ENCODE data around the gene HOXB5.

HOXB5 gene

DNA sequence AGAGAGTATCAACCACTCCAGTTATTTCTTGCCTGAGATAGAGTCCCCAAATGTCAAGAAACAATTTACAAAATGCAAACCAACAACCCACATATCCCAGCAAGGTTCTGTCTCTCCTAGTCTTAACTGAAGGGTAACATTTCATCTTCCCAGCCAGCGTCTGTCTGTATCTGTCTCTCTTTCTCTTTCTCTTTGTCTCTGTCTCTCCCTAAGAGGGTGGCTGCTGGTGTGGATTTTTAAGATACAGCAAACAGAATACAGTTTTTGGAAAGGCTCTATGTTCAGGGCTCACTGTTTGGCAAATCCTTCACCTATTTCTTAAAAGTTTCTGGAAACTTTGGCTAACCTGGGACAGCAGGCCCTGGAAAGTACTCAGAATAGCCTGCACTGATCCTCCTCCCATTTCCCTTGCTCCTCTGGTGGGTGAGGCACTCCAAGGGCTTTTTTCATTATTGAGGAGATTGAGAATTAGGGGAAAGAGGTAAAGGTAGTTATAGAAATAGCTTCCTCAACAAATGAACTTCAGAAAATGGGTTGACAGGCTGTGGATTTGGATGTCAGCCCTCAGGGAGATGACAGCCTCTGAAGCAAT is 21.7 kb downstream of the HOXB5 start:
- DNase-seq (ENCODE audit: low spot score): no peak

- DNase-seq (ENCODE audit: low spot score): no peak
Observed at GRCh38 chr17:48571024-48571818, 22.4 kb downstream of the HOXB5 start.

- no peak for DNase-seq (ENCODE audit: low spot score)
Observed at GRCh38 chr17:48570325-48571023, 23.1 kb downstream of the HOXB5 start.

DNA sequence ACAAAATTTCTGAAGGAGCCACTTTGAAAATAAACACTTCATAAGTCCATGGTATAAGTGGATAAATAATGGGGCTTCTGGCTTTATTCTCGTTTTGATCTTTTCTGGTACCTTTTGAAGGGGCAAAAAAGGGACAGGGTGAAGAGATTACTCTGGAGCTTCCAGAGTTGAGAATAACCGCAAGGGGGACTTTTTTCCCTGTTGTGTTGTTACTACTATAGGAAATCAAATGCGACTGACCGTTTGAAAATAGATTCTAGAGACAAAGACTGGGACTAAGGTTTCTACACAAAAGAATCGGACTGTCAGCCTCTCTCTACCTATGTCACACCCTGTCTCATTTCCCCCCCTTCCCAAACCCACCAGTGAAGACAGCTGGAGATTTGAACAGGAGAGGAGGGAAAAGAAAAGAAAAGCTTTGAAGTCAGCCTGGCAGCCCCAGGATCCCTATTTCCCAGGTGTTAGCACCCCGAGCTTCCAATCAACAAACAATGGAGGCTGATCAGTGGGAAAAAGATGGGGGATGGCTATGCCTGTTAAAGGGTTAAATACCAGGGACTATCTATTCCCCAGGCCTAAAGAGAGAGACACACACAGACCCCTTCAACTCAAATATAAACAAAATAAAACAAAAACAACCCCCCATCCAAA is 23.8 kb downstream of the HOXB5 start:
- DNase-seq (ENCODE audit: low spot score): no peak

DNA sequence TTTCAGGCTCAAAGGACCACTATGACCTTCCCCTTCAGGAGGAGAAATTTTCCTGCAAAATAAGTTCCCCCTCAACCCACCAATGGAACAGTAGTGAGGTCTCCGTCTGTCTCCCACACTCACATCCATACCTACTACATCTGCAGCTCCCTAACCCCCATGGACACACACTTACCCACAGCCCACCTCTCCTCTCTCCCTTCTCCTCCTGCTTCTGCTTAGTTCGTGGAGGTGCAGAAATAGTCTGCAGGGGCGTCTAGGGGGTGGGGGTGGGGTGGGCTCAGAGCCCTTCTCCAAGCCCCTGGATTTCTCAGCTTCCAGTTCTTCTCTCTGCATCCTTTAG is 24.4 kb downstream of the HOXB5 start:
- DNase-seq (ENCODE audit: low spot score): no peak

DNA sequence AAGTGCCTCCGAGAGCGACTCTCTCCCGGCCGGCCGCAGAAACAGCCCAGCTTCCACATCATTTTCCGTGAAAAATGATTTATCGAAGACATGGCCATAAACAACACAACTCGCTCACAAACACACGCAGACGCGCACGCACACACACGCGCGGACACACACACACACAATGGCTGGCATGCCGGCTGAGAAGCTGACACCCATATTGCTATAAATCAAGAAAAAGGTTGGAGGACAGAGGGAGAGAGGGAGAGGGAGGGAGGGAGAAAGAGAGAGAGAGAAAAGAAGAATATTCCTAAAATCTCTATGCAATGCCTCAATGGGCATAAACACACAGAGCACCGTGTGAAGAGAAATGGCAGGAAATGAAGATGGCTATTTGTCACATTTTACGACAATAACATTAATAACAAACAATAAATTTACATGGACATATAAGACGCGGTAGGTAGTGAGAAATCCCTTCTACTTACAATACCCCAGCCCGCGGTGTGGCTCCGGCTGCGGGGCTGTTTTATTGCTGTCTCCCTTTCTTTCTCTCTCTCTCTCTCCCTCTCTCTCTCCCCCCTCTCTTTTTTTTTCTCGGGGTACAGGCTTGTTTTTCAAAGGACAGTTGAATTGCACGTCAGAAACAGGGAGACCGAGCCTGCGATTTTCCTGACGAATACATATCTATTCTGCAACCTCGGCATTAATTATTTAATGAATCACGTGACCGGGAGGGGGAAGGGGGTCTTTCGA is 24.9 kb downstream of the HOXB5 start:
- DNase-seq (ENCODE audit: low spot score): no peak

GRCh38 chr17:48567646-48568354 is 25.8 kb downstream of the HOXB5 start:
- DNase-seq (ENCODE audit: low spot score): no peak

DNA sequence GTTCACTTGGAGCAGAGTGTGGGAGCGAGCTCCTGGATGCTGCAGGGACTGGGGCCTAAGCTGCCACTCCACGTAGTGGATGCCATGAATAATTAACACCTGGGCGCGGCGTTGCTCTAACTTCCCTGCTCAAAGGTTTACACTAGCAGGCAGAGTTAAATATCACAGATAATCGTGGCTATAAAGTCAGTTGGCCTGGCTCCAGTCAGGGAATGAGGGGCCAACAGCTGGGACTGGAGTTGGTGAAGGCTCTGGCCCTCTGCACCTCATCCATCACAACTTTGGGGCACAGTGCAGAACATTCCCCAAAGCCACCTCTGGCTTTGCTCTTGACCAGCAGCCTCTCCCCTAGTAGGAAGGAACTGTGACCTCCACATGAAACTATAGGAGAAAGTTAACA is 26.4 kb downstream of the HOXB5 start:
- DNase-seq (ENCODE audit: low spot score): no peak

- DNase-seq (ENCODE audit: low spot score): no peak
Observed at GRCh38 chr17:48566717-48567116, 26.9 kb downstream of the HOXB5 start.

DNA sequence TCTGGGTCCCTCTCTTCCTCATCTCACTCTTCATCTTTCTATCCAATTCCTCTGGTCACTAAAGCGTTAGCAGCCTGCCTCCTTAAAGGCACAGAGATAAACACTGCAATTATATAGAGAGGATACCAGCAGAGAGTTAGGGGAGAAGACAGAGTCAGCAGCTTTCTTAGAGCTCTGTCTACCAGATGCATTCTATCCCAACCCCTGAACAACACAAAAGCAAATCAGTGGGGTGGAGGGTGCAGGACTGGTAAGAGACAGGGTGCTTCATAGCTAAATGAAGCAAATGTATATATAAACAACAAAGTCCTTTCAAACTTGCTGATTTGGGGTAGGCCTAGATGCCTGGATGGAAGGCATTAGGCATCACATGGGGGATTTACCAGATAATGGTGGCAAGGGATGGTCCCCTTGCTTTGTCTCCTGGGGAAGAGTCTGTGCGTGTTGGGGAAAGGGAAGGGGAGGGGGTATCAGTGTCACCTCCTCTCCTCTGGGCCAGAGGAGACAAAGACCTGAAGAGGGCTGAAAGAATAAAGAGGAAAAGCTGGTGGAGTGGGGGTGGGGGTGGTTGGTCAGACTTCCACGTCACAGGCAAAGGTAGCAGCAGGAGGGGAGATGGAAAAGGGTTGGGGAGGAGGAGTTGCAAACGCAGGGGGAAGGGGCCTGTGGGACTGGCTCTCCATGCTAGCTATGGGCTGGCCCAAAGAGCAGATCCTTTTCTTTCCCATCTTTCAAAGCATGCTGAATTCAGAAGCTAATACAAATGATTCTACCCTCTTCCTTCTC is 27.5 kb downstream of the HOXB5 start:
- DNase-seq (ENCODE audit: low spot score): no peak

DNA sequence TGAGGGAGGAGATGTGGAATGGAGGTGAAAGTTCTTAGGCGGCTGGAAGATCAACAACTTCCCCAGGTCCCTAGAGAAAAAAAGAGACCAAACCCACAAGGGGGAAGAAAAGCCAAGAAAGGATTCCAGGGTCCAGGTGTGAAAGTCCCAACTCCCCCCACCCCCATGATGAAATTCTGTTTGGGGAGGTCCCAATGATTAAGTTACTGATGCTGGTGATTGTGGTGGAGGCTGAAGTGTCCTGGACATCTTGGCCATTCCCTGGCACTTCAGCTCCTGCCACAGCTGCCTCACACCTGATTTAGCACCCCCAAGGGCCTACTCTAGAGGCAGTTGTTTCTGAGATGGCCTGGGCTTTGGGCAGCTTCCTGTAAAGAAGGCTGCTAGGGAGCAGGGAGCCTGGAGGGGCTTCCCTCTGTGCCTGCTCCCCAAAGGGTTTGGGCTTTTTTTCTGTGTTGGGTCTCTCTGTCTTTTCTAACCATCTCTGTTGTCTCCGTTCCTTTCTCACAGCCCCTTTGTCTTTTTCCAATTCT is 28.5 kb downstream of the HOXB5 start:
- DNase-seq (ENCODE audit: low spot score): no peak

DNA sequence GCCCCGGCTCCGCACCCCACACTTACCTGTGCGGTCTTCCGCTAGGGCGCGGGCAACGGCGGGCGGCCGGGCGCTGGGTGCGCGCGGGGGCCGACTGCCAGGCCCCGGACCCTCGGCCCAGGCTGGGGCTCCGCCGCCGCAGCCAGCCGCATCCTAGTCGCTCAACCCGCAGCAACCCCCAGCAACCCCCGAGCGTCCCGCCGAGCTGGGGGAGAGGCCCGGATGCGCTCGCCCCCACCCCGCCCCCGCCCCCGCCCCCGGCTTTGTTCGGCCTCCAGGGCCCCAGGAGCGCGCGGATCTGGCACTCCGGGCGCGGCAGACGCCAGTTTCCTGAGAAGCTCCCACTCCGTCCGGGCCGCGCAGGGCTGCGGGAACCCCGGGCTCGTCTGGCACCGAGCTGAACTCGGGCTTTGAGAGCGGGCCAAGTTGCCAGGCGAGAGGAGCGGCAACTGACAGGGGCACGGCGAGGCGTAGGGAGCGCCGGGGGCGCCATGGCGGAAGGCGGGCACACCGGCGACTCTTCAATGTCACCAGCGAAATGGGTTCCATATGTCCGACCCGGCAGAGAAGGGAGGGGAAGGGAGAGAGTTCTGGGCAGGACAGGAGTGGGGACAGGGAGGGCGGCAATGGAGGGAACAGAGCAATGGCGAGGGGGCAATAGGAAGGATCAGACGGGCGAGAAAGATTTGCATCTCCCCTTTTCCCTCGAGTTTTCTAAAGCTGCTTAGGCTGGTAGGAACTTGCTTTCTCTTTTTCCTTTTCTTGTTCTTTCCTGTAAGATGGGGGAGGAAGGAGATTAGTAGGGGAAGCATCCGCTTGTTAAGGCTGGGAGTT is 29.2 kb downstream of the HOXB5 start:
- no peak for DNase-seq (ENCODE audit: low spot score)

DNA sequence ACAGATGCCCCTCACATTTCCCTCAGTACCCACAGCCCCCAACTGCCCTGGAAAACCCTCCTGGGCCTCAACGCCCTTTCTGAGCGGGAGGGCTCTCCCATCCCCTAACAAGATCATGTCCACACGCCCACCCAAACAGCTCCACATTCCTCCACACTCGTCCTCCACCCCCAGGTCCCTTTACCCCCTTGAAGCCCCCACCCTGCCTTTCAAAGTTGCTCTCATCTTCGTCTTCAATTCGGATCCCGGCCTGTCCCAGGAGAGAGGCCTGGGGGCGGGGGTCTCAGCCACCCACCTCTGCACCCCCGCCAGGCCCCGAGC is 29.8 kb downstream of the HOXB5 start:
- no peak for DNase-seq (ENCODE audit: low spot score)

DNA sequence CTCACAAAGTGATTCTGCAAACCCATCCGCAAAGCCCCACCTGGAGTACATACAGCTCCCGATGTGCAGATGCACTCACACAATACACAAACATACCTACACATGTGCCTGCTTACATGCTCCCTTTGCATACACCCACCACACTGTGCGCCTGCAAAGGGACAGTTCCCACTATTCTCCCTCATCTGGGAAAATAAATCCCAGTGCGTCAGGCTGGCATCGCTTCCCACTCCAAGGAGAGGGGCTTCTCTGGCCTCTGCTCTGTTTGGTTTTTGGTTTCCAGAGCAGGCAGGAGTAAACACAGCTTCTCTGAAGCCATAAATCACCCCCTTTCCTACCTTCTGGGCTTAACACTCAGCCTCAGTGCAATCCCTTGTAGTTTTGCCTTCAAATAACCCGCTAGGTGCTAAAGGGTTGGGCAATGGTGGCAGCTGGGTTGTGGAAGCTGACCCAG is 30.2 kb downstream of the HOXB5 start:
- no peak for DNase-seq (ENCODE audit: low spot score)

GRCh38 chr17:48562934-48563333 is 30.6 kb downstream of the HOXB5 start:
- DNase-seq (ENCODE audit: low spot score): no peak

GRCh38 chr17:48561884-48562810 is 31.4 kb downstream of the HOXB5 start:
- DNase-seq (ENCODE audit: low spot score): no peak

- no peak for DNase-seq (ENCODE audit: low spot score)
Observed at GRCh38 chr17:48559840-48560817, 33.5 kb downstream of the HOXB5 start.

Measured in hematopoietic multipotent progenitor cell treated with erythropoietin and hydrocortisone succinate and interleukin-3 and kit ligand, for 15 days (in vitro differentiated cells).